Stimulated activated naive CD8-positive, alpha-beta T cell treated with anti-CD3 and anti-CD28 coated beads, Interleukin-15, Interleukin-2, amounts not matched to agents 100 ng/mL and 50 ng/mL, for 24 hours (primary cell): ENCODE data around the gene CMPK1.
"Not testable (repeated sequence)": the region's sequence is repeated elsewhere in the genome, so short reads cannot be mapped to it uniquely, and the experiment has no call there.

ENCODE experiments used
- H3K27ac Mint-ChIP-seq: one replicate; pipeline ENCODE4 v1.8.0; 2021; ENCODE audit warnings: mild to moderate bottlenecking, mixed read lengths
- H3K27me3 Mint-ChIP-seq: one replicate; pipeline ENCODE4 v1.8.0; 2021; ENCODE audit warnings: mixed read lengths
- H3K36me3 Mint-ChIP-seq: one replicate; pipeline ENCODE4 v1.8.0; 2021; ENCODE audit warnings: low read depth, mixed read lengths
- H3K4me1 Mint-ChIP-seq: one replicate; pipeline ENCODE4 v1.8.0; 2021; ENCODE audit warnings: low read depth, mixed read lengths
- H3K4me3 Mint-ChIP-seq: one replicate; pipeline ENCODE4 v1.8.0; 2021; ENCODE audit warnings: mild to moderate bottlenecking, mixed read lengths
- H3K9me3 Mint-ChIP-seq: one replicate; pipeline ENCODE4 v1.8.0; 2021; ENCODE audit warnings: mixed read lengths

Gene CMPK1

GRCh38 chr1:47333578-47333921 lies at the start of gene CMPK1:
TSS of gene CMPK1 (plus strand) at chr1:47333790. CDS start at chr1:47333946, 156 bp downstream.
- no peaks in the 10 kb centered on the region for H3K27me3 Mint-ChIP-seq
- H3K27ac Mint-ChIP-seq: peak within 1 kb of the TSS; percentile 98
- peaks cover 23% of the 10 kb centered on the region for H3K4me1 Mint-ChIP-seq
- H3K4me3 Mint-ChIP-seq: no peak within 1 kb of the TSS
- H3K36me3 Mint-ChIP-seq: no peaks in the 10 kb centered on the region
- H3K9me3 Mint-ChIP-seq: no peaks in the 10 kb centered on the region

- not testable (repeated sequence) for H3K9me3 Mint-ChIP-seq, H3K4me1 Mint-ChIP-seq, H3K27ac Mint-ChIP-seq, H3K4me3 Mint-ChIP-seq, H3K27me3 Mint-ChIP-seq
- H3K36me3 Mint-ChIP-seq: peaks cover 38% of the 10 kb centered on the region
These were observed 45.5 kb upstream of the CMPK1 start for GRCh38 chr1:47288116-47288515.

- H3K4me3 Mint-ChIP-seq, H3K4me1 Mint-ChIP-seq, H3K9me3 Mint-ChIP-seq, H3K27ac Mint-ChIP-seq, H3K27me3 Mint-ChIP-seq: not testable (repeated sequence)
- H3K36me3 Mint-ChIP-seq: peaks cover 47% of the 10 kb centered on the region
These were observed 38.7 kb upstream of the CMPK1 start for GRCh38 chr1:47294863-47295262.

GRCh38 chr1:47295579-47295978 lies 38.0 kb upstream of the CMPK1 start:
- Mint-ChIP-seq H3K4me1 (no peaks in the 10 kb centered on the region), H3K27ac (no peak overlapping the region), H3K4me3 (no peak overlapping the region), H3K36me3 (peaks cover 48% of the 10 kb centered on the region), H3K9me3 (no peaks in the 10 kb centered on the region), H3K27me3 (no peaks in the 10 kb centered on the region)

- no peak overlapping the region for H3K27ac Mint-ChIP-seq
- H3K9me3 Mint-ChIP-seq: no peaks in the 10 kb centered on the region
- H3K4me3 Mint-ChIP-seq: no peak overlapping the region
- no peaks in the 10 kb centered on the region for H3K4me1 Mint-ChIP-seq
- no peaks in the 10 kb centered on the region for H3K27me3 Mint-ChIP-seq
- peaks cover 54% of the 10 kb centered on the region for H3K36me3 Mint-ChIP-seq
These were observed 35.4 kb upstream of the CMPK1 start for GRCh38 chr1:47298025-47298699.

- Mint-ChIP-seq H3K27me3 (no peaks in the 10 kb centered on the region), H3K4me3 (no peak overlapping the region), H3K9me3 (no peaks in the 10 kb centered on the region), H3K4me1 (no peaks in the 10 kb centered on the region), H3K27ac (no peak overlapping the region), H3K36me3 (peaks cover 50% of the 10 kb centered on the region)
These were observed 31.1 kb upstream of the CMPK1 start for GRCh38 chr1:47302472-47302871.

- Mint-ChIP-seq H3K27ac (no peak overlapping the region), H3K9me3 (no peaks in the 10 kb centered on the region), H3K4me1 (peaks cover 15% of the 10 kb centered on the region), H3K27me3 (no peaks in the 10 kb centered on the region), H3K4me3 (no peak overlapping the region), H3K36me3 (peaks cover 41% of the 10 kb centered on the region)
These were observed 24.2 kb upstream of the CMPK1 start for GRCh38 chr1:47309427-47309826.

GRCh38 chr1:47313915-47314664 lies 19.5 kb upstream of the CMPK1 start, which contains the start of gene STIL:
TSS of gene STIL (minus strand) at chr1:47314147. CDS start at chr1:47310319, 3,828 bp downstream.
- Mint-ChIP-seq H3K27ac (peak within 1 kb of the TSS; percentile 90), H3K4me1 (peaks cover 15% of the 10 kb centered on the region), H3K9me3 (no peaks in the 10 kb centered on the region), H3K36me3 (peaks cover 29% of the 10 kb centered on the region), H3K27me3 (no peaks in the 10 kb centered on the region), H3K4me3 (peak within 1 kb of the TSS; percentile 91)

- Mint-ChIP-seq H3K4me3 (no peak overlapping the region), H3K4me1 (peaks cover 10% of the 10 kb centered on the region), H3K36me3 (peaks cover 5% of the 10 kb centered on the region), H3K9me3 (no peaks in the 10 kb centered on the region), H3K27me3 (no peaks in the 10 kb centered on the region), H3K27ac (no peak overlapping the region)
These were observed 15.7 kb upstream of the CMPK1 start for GRCh38 chr1:47317841-47318240.

GRCh38 chr1:47319968-47320367 lies 13.6 kb upstream of the CMPK1 start:
- H3K27me3 Mint-ChIP-seq, H3K4me3 Mint-ChIP-seq, H3K36me3 Mint-ChIP-seq: not testable (repeated sequence)

GRCh38 chr1:47323599-47324031 lies 10.0 kb upstream of the CMPK1 start:
- Mint-ChIP-seq H3K27ac (no peak overlapping the region), H3K4me3 (no peak overlapping the region), H3K9me3 (no peaks in the 10 kb centered on the region)

More at GRCh38 chr1:47319968-47320367, 13.6 kb upstream of the CMPK1 start:
- not testable (repeated sequence) for H3K9me3 Mint-ChIP-seq, H3K27ac Mint-ChIP-seq, H3K4me1 Mint-ChIP-seq

GRCh38 chr1:47324682-47325081 lies 8.9 kb upstream of the CMPK1 start:
- no peaks in the 10 kb centered on the region for H3K9me3 Mint-ChIP-seq
- H3K27me3 Mint-ChIP-seq: no peaks in the 10 kb centered on the region
- H3K4me3 Mint-ChIP-seq: no peak overlapping the region
- no peak overlapping the region for H3K27ac Mint-ChIP-seq
- H3K36me3 Mint-ChIP-seq: no peaks in the 10 kb centered on the region
- H3K4me1 Mint-ChIP-seq: no peaks in the 10 kb centered on the region

More at GRCh38 chr1:47323599-47324031, 10.0 kb upstream of the CMPK1 start:
- H3K27me3 Mint-ChIP-seq: no peaks in the 10 kb centered on the region
- no peaks in the 10 kb centered on the region for H3K4me1 Mint-ChIP-seq
- no peaks in the 10 kb centered on the region for H3K36me3 Mint-ChIP-seq

- no peak overlapping the region for H3K4me3 Mint-ChIP-seq
- H3K4me1 Mint-ChIP-seq: peaks cover 5% of the 10 kb centered on the region
- no peaks in the 10 kb centered on the region for H3K36me3 Mint-ChIP-seq
- H3K27ac Mint-ChIP-seq: no peak overlapping the region
- no peaks in the 10 kb centered on the region for H3K27me3 Mint-ChIP-seq
- H3K9me3 Mint-ChIP-seq: no peaks in the 10 kb centered on the region
These were observed 8.1 kb upstream of the CMPK1 start for GRCh38 chr1:47325528-47325927.

GRCh38 chr1:47326271-47326670 lies 7.3 kb upstream of the CMPK1 start:
- Mint-ChIP-seq H3K27ac (no peak overlapping the region), H3K4me1 (peaks cover 5% of the 10 kb centered on the region), H3K9me3 (no peaks in the 10 kb centered on the region), H3K27me3 (no peaks in the 10 kb centered on the region), H3K4me3 (no peak overlapping the region), H3K36me3 (no peaks in the 10 kb centered on the region)

- Mint-ChIP-seq H3K9me3 (no peaks in the 10 kb centered on the region), H3K27me3 (no peaks in the 10 kb centered on the region), H3K4me3 (no peak overlapping the region), H3K36me3 (no peaks in the 10 kb centered on the region), H3K27ac (no peak overlapping the region), H3K4me1 (peaks cover 5% of the 10 kb centered on the region)
These were observed 4.6 kb upstream of the CMPK1 start for GRCh38 chr1:47328992-47329391.
